Stimulated activated CD8-positive, alpha-beta memory T cell treated with anti-CD3 and anti-CD28 coated beads, Interleukin-7, amount 100 ng/mL, for 1 hour (primary cell): ENCODE results near the gene RPS6KB2.
"Not testable (repeated sequence)": the region's sequence is repeated elsewhere in the genome, so short reads cannot be mapped to it uniquely, and the experiment has no call there.

Experiments used
- DNase-seq, 2 donors: peaks; one replicate each; pipeline ENCODE4 v3.0.0-alpha.2; 2020; ENCODE audit warnings: low read depth in 2 of 2

Gene RPS6KB2

DNA sequence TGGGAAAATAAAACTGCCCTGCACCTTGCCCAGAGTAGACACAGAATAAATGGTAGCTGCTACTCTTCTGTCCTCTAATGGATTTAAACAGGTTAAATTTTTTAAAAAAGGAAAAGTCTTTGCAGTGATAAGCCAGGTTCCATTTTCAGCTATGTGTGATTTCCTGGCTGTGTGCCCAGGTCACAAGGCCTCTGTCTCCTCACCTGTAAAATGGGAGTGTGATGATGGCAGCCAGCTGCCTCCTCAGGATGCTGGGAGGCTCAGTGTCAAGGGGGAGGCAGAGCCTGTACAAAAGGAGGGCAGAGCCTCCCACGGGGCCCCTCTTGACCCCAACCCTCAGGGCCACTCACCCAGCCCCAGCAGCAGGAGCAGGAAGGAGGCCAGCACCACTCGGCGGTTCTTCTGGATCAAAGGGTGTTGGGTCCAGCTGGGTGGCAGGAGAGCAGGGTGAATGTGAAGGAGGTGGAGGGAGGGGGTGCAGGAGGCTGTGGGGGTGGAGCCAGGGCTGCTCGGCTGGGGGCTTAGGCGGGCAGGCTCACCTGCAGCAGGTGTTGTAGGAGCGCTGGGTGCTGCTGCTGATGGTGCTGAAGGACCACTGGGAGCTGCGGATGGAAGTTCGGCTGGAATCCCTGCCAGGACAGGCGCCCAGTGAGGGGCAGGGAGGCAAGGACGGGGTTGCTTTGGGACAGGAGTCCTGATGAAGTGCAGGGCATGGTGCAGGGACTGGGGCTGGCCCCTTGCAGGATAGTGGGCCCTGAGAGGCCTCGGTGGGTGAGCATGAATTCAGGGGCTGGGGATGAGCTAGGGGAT, 38.9 kb downstream of the RPS6KB2 start:
- DNase-seq, result no peak

- DNase-seq, result no peak
Measured at GRCh38 chr11:67468056-67468455, 39.8 kb downstream of the RPS6KB2 start.

DNA sequence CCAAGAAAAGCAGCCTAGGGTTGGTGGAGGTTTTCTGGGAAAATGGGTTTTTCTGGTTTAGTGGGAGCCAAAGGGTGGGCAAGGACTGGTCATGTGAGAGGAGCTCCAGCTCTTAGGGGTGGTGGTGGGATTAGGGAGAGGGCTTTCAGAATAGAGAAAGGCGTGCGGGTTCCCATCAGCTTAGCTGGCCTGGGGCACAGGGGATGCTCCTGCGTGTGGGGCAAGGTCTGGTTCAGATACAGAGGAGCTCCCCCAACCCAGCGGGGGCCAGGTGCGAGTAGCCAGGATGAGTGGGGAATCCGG, 40.1 kb downstream of the RPS6KB2 start:
- DNase-seq, result no peak

GRCh38 chr11:67468759-67469507, 40.6 kb downstream of the RPS6KB2 start, which contains the start of gene TMEM134:
TMEM134 (minus strand) TSS chr11:67469251; CDS start chr11:67469192, 59 bp downstream.
- peak; percentile 85 to 90 for DNase-seq

DNA sequence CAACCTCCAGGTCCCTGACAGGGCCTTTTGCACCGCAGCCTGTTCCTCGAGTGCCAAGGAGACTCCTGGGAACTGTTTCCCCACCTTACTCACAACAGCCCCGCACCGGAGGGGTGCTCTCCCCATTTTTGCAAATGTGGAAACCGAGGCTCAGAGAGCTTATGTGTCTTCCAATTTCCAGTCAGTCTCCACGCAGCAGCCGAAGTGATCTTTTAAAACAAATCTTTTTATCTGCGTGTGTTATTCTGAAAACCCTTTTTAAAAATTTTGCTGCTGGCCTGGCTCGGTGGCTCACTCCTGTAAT, 41.2 kb downstream of the RPS6KB2 start:
- no peak for DNase-seq

DNA sequence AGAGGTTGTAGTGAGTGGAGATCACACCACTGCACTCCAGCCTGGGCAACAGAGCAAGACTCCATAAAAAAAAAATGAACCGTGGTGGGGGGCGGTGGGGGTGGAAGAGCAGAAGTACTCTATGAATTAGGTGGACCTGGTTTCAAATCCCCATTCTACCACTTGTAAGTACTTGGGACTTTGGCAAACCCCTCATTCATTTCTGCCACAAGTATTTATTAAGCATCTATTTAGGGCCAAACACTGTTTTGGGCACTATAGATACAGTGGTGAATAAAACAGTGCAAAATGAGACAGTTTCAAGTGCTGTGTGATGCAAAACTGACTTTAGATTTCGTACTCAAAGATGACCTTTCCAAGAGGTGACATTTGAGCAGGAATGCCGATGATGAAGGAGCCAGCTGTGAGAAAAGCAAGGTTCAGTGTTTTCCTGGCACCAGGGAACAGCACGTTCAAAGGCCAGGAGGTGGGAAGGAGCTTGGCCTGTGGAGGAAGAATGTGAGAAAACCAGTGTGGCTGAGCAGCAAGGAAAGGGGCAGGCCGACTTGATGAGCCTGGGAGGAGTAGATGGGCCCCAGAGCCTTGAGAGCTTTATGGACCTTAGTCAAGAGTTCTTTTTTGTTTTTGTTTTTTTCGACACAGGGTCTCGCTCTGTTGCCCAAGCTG, 42.2 kb downstream of the RPS6KB2 start:
- DNase-seq, result no peak

DNA sequence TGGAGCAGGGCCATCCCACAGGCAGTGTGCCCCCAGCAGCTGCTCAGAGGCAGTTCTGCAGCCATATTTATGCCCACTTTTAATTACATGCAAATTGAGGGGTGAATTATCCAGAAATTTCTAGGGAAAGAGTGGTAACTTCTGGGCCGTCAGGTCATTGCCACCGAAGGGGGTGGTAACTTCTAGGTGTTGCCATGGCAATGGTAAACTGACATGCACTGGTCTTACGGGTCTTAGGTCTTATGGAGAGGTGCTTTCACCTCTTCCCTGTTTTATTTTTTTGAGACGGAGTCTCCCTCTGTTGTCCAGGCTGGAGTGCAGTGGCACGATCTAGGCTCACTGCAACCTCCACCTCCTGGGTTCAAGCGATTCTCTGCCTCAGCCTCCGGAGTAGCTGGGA, 44.6 kb downstream of the RPS6KB2 start:
- DNase-seq, result no peak

DNA sequence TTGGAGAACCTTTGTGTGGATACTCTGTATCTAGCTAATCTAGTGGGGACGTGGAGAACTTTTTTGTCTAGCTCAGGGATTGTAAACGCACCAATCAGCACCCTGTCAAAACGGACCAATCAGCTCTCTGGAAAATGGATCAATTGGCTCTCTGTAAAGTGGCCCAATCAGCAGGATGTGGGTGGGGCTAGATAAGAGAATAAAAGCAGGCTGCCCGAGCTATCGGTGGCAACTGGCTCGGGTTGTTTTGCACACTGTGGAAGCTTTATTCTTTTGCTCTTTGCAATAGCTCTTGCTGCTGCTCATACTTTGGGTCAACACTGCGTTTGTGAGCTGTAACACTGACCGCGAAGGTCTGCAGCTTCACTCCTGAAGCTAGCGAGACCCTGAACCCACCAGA, 48.4 kb downstream of the RPS6KB2 start:
- DNase-seq, result not testable (repeated sequence)

- not testable (repeated sequence) for DNase-seq
Measured at GRCh38 chr11:67477344-67478050, 49.2 kb downstream of the RPS6KB2 start.

- DNase-seq, result no peak
Measured at GRCh38 chr11:67482275-67482826, 54.1 kb downstream of the RPS6KB2 start.

DNA sequence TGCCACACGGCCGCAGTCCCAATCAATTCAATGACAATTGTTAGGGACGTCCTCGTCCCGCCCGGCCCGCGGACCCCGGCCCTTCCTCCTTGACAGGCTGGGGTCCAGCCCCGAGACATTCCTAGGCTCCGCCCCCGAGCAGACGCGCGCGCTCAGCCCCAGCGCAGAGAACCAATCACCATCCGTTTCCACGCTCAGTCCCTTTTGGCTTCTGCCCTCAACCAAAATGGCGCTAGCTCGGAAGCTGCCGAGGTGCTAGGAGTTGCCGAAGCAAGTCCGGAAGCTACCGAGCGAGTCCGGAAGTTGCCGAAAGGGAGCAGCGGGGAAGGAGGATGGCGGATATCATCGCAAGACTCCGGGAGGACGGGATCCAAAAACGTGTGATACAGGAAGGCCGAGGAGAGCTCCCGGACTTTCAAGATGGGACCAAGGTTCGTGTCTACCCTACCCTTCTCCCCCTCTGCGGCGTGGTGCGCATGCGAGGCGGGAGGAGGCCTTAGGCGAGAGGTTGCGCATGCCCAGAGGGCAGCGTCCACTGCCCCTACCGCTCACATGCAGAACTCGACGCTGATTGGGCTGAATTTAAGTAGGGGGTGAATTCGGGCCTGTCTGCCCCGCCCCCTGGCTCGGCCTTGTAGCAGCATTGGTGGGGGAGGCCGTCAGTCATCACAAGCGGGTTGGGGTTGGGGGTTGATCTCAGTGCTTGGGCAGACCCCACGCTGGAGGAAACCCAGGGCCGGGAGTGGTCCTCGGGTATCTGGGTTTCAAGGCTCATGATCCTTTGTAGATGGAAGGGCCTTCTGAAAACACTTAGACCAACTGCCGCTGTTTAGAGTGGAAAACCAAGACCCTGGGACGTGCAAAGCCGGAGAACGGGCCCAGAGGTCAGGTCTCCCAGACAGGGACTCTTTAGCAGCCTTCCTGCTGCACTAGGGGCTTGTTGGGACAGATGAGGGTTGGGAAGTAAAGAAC, 54.8 kb downstream of the RPS6KB2 start, which contains the start of gene AIP:
Gene AIP, plus strand, starts transcription at position 200 of the 972 bp plus-strand sequence. Its CDS starts 133 bp downstream, at position 333.
- DNase-seq, result peak; percentile 82 to 92

DNA sequence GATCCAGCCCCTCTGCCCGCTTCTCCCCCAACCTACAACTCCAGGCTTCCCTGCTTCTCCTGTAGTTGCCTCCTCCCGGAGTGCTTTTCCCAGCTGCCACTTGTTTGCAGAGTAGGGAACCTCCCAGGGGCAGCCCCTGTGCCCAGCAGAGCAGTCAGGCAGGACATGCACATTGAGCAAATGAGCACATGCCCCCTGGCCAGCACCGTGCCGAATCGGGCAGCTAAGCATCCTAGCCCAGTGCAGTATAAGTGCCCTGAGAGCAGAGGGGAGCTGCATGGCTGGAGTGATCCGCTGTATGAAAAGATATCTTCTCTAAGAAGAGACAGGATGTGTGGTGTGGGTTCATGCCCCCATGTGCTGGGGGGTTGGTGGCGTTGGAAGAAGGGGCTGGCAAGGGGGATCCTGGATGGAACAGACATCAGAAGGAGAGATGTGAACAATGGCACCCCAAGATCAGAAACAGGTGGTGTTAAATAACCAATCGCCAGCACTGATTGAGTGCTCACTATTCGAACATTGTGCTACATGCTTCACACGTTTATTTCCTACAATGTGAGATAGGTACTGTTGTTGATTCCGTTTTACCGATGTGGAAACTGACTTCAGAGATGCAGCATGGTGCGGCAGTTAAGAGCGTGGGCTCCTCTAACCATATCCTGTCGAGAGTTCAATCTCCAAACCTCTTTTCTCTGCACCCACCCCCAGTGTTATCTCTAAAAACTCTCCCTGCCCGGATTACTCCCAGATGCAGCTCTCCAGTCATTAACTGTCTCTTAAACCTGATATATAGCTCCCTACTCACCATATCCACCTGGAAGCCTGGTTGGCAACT, 55.8 kb downstream of the RPS6KB2 start:
- DNase-seq, result no peak

DNA sequence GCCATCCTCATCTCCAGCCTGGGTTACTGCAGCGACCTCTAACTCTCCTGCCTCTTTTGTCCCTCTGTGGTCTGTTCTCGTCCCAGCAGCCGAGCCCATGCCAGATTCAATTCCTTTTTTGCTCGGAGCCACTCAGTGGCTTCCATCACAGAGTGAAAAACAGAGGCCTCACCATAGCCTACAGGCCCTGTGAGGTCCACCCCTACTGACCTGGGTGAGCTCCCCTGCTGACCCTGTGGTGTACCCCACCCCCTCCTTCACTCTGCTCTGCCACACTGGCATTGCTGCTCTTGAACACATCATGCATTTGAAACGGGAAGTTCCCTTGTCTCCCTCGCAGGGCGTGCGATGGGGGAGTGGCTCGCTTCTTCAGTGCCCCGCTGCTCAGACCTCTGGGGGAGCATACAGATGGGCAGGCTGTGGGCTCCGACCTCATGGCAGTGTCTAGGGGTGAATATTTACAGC, 56.6 kb downstream of the RPS6KB2 start:
- no peak for DNase-seq
